NCI-H345 treated with DMSO at 0.1 percent for 48 hours (cell line): ENCODE results near the gene SMIM3.
A peak's percentile ranks its signal among the peaks of the same experiment; 100 is the strongest.

ENCODE experiments used
- DNase-seq: peaks from one replicate; lab custom pipeline; 2025; ENCODE audit not compliant: unreplicated experiment; lab: John Stamatoyannopoulos, UW

The SMIM3 gene

DNA sequence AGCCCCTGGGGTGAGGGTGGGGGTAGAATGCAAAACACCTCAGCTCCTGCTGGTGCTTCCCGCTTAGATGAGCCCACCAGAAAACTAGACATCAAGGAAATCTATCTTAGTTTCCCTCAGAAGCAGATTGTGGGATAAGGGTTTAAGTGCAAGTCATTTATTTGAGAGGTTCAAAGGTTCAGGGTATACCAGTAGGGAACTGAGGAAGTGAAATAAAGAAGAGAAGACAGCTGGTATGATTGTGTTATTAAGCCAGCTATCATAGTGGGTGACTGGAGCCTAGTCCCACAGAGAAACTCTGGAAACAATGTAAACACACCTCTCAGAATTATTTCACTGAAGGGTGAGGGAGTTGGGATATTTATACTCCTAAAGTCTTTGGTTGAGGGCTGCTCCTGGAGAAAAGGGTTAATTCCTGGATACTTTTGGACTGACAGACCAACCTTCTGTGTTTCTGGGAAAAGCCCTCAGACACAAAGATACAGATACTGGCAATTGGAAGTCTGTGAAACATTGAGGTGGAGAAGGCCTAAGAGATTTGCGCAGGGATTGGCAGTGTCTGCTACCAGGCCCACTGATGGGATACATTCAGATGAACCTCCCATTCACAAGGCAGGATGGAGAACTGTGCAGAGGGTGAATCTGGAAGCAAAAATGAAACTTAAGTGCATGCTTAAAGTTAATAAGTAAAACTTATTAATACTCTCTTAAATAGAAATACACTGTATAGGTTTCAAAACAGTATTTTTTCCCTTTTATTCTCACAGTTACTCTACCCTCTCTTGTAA is 13.4 kb upstream of the SMIM3 start:
- no peak for DNase-seq

DNA sequence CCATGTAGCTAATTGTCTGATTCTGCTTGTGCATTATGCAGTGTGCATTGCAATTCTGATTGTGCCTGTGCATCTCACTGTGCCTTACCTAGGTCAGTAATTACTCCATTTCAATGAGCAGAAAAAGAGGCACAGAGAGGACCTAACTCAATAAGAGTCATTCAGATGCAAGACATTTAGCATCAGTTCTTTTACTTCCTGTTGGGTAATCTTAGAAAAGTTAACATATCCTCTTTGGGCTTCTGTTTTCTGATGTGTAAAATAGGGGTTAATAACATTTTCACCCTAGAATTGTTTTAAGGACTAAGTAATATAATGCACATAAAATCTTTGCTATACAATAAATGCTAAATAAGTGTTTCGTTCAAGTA is 12.8 kb upstream of the SMIM3 start:
- DNase-seq: no peak

DNA sequence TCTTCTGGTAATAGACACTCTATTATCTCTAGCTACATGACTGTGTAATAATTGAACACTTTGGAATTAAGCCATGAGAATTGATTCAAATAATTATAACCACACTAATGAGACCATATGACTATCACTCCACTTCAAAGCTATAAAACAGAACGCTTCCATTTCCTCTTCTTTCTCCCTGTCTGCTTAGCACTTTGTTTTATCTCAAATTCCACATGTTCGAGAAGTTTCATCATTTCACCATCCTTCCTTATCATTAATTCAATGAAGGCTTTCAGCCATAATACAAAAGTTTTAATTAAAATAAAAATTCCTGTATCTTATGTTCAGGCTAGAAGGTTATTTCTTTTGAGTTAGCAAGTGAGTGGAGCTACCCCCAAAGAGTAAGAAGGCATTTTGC is 12.3 kb upstream of the SMIM3 start:
- DNase-seq: no peak

DNA sequence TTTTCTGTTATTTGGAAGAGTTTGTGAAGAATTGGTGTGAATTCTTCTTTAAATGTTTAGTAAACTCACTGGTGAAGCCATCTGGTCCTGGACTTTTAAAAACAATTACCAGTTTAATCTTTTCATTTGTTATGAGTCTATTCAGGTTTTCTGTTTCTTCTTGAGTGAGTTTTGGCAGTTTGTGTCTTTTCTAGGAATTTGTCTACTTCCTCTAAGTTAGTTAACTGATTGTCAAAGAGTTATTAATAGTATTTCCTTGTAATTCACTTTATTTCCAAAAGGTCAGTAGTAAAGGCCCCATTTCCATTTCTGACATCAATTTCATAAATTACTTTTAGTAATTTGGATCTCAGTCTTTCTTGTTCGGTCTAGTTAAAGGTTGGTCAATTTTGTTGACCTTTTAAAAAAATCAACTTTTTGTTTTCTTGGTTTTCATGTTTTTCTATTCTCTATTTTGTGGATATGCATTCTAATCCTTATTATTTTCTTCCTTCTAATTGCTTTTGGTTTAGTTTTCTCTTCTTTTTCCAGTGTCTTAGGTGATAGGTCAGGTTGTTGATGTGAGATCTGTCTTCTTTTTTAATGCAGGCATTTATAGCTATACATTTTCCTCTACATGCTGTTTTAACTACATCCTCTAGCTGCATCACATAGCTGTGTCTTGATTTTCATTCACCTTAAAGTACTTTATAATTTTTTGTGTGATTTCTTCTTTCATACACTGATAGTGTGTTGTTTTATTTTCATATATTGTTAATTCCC is 7.3 kb upstream of the SMIM3 start:
- DNase-seq: no peak

DNA sequence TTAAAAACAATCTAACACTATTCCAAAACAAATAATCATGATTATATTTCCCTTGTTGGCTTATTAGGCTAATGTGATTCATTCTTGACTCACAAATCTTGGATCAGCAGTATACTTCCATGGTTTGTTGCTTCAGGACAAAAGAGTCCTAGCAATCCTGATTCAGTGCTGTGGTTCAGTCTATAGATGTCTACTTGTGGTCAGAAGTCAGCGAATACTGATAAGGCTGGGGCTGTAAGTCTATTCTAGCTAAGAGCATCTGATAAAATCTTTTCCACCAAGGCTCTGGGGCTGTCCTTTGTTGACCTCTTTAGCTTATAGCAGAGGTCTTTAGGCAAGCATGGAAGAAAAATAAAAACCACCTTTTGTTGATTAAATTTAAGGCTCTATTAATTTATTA is 4.4 kb upstream of the SMIM3 start:
- DNase-seq: no peak

DNA sequence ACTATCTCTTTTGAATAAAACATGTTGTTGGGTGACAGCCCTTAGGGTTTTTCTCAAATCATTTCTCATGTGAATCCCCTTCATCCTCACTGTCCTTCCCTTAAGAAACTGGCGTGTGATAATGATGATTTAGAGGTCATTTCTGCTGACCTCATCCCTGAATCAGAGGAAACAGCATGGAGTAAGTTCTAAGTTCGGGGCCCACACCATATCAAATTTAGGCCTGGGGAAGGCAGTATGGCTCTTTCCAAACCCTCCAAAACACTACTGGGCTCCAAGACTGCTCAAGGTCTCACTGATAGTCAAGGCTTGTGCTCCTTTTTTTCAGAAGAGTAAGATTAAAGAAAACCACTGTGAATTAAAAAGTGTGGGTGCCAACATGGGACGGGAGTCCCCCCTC is 872 bp upstream of the SMIM3 start:
- DNase-seq: no peak

DNA sequence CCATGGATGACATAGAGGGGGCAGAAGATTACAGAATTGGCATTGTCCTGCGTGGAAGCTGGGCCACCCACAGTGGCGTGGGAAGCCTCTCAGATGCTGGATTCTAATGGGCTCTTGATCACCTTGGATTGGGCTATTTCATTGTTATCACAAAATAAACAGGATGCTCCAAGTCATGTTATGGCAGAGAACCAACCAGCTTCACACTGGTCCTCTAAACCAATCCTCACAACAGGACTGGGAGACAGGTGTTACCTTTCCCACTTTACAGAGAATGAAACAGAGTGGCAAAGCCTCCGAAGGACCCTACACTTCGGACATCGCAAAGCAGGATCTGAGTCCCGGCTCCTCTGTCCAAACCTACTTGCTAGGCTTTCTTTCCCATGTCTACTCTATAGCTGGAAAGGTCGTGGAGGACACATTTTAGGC is 455 bp upstream of the SMIM3 start:
- DNase-seq: no peak

DNA sequence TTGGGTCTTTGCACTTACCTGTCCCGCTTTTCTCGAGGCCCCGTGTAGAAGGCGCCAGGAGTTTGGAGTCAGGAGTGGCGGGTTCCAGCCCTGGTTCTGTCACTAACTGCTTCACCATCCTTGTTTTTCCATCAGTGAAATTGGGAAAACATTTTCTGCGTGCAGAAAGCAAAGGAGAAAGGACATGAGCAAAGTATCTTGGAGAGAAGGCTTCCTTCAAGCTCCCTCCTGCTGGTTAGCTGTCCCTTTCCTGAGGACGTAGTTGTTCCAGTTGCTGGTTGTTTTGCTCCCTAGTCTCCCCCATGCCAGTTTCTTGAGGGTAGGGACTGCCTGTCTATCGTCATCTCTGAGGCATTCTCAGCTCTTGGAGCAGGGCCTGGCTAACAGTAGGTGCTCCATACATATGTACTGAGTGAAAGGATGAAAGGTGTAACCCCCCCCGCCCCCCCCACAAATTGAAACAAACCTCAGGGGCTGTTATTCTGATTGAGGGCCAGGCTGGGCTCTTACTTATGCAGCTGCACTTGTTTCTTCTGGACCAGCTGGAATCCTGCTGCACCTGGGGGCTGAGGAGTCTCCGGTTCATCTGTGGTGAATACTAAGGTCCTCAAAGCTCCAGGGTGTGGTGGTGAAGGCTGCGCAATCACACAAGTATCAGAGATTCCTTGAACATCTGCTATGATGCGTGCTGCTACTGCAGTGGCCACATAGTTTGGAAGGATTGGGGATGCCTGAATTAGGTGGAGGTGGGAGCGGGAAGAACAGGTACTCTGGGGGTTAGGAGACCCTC is 1.0 kb downstream of the SMIM3 start:
- no peak for DNase-seq

DNA sequence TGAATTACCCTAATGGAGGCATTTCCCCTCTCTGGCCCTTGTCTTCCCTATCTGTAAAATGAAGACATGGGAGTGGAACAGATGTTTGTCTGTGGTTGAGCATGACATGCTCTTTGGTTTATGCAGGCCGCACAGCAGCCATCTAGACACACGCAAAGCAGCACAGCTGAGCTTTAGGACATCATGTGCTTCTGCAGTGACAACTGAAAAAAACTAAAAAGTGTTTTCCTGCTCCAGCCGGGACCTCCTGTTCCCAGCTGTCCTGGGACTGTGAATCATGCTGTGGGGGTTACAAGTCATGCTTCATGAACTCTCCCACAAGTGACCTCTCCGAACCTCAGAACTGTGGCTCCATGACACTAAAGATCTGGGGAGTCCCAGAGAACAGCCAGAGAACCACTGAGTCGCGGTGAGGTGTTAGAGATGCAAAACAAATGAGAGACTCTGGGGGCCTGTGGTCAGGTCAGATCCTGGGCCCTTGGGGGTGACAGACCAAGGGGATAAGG is 1.7 kb downstream of the SMIM3 start:
- DNase-seq: no peak

DNA sequence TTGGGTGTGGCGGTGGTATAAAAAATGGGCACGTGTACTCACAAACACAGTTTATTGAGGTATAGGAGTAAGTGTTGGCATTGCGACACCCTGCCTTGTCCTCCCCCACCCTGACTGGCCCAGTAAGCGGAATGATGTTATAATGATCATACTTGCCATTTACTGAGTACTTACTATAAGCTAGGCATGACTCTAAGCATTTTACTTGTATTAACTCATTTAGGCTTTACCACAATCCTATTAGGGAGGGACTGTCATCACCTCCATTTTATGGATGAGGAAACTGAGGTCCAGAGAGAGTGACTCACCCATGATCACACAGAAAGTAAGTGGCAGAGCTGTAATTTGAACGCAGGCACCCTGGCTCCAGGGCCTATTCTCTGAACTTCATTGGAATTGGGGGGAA is 2.3 kb downstream of the SMIM3 start:
- no peak for DNase-seq

DNA sequence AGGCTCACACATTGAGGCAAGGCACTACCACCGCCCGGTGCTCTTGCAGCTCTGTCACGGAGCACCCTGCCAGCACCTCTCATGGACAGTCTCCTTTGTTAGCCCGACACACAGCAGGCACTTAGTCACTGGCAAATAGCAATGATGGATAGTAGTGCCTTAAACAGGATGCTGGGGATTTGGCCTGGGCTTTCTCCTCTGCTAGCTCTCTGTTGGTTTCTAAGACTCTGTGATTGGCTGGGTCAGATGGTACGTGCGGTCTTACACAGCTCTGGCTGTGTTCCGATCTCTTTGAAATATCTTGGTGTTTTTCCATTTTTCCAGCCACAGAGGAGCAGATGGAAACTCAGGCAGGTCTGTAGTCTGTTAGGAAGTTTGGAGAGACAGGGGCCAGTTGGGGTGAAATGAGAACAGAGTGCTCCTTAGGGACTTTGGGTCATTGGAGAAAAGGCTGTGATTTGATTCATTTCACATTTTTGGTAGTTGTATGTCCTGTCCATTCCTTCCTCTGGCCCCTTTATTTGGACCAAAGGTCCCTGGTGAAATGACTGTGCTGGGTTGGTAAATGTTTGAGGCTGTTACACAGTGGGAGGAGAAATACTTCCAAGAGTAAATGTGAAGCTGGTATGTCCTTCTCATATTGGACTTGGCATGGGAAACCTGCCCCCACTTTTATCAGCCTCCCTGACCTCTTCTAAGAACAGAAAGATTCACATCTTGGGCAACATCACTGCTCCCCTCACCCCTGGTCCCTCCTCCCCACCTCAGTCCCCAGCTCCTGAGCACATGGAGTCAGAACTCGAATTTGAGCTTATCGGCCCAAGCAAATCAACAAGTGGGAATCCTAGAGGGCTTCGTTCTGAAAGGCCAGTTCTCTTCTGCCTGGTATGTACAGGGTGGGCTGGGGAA is 3.4 kb downstream of the SMIM3 start:
- no peak for DNase-seq

DNA sequence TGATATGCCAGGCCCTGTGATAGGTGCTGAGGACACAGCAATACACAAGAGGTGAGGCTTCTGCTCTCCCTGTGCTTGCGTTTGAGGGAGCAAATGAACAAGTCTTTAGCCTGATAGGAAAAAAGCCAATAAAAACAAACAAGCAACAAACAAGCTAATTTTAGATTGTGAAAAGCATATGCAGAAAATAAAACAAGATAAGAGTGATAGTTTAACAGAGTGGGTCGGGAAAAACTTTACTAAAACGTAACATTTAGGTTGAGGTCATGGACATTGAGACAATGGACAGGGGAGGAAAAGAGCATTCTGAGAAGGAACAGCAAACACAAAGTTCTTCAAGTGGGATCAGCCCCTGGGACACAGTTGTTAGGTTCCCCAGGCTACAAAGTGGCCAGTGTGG is 4.3 kb downstream of the SMIM3 start:
- no peak for DNase-seq

DNA sequence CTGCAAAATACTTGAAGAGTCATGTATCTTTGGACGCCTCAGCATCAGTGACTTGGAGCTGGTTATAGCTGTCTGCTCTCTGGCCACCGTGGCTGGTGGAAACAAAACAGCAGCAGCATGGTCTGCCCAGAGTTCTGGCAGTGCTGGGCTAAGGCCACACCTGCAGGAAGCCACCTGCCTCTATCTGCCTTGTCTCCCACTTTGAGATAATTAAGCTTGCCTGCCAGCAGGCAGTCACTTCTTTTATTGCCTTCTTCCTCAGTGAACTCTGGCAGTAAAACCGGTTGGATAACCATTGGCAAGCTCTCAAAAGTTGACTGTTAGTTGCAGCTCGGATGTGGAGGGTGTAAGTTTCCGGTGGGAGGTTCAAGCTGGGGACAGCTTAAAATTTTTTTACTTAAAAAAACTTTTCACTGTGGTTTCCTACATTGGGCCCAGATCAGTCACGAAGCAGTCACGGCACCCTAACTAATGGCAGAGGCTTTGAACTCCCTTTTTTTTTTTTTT is 4.9 kb downstream of the SMIM3 start:
- peak; percentile 76 for DNase-seq

DNA sequence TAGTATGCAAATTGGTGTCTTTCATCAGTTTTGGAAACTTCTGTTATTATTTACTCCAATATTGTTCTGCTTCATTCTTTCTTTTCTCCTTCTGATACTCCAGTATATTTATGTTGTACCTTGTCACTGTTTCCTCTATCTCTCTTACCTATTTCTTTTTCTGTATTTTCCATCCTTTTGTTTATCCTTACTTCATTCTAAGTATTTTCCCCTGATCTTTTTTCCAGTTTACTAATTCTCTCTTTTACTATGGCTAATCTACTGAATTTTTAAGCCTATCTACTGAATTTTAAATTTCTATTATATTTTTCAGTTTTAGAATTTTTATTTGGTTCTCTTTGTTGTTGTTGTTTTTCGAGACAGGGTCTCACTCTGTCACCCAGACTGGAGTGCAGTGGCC is 7.4 kb downstream of the SMIM3 start:
- DNase-seq: no peak

DNA sequence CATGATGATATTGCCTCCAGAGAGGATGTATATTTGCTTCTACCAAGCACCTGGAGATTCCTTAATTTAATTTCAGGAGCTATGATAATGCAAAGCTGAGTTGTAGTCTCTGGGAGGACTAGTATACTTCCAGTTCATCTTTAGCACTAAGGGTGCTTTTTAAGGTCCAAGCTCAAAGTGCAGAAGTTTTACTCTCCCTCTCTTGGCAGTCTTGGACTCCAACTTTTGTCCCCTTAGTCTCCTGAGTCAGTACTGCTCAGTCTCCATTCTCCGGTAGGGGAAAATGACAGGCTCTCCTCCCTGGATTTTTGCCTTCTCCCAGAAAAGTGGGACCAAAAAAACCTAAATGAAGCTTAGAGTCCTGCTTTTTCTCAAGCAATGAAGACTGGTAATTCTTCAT is 8.3 kb downstream of the SMIM3 start:
- no peak for DNase-seq

DNA sequence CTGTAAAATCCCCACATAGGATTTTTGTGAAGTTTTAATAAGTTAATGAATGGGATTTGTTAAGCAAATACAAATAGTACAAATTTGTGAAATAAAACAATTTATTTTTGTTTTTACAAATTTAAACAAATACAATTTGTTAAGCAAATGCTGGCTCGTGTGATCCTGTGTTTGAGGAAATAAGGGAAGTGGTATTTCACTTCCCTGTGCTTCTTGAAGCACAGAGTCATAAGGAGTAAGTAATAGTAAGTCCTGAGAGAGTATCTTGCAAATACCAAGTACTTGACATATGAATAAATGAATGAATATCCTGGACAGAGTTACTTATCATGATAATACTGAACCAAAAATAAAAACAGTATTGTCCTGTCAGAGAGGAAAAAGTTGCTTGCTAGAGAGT is 9.1 kb downstream of the SMIM3 start:
- no peak for DNase-seq

DNA sequence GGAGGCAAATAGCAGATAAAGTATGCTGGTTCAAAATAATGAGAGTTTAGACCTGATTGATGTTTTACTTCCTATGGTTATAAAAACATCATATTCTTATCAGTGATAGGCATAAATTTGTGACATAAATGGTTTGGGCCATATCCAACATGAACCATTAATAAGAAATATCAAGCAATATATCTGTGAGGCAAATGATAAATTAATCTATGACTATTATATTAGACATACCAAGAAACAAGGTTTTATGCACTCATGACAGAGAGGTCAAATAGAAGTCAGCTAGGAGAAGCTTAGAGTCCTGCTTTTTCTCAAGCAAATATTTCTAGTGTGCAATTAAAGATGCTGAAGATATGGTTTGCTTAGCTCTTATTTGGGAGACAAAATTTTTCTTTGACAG is 10.4 kb downstream of the SMIM3 start:
- DNase-seq: no peak

DNA sequence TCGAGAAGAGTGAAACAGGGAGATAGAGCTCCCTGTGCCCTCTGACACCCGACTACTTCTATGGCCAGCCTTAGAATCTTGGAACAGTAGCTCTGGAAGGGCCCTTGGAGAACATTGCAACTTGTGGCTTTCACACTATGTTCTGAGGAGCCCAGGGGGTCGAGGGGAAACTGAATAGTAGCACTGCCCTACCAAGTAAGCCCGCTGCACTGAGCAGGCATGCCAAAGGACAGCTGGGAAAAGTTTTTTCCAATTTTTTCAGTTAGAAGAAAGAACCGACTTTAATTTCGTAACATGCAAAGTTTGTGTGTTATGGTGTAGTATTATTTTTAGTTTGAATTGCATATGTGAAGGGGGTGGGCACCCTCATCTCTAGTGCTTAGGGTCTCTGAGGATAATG is 10.9 kb downstream of the SMIM3 start:
- DNase-seq: no peak

DNA sequence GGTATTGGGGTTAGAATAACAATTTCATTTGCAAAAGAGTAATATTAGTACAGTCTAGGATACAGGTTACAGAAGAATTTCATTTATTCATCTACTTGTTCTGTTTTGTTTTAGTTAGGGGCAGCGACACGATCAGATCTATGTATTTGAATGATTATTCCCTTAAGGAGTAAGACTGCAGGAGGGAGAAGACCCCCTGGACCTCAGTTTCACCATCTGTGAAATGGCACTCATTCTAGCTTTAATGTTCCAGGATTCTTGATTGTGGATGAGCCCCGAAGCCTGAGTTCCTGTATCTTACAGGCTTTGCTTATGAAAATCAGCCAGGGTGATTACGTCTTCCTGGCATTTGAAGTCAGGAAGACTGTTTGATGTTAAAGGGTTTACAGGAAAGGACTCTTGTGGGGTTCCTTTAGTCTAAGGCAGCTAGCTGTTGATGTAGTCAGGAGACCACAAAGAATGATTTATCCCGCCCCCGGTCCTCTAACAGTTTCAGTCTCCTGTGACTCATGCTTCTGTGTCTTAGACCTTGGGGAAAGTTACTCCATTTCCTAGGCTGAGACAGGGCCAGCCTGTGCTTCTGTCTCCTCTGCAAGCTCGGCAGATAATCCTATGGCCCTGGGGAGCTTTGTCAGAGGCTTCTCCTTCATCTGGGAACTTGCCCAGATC is 11.5 kb downstream of the SMIM3 start:
- no peak for DNase-seq

DNA sequence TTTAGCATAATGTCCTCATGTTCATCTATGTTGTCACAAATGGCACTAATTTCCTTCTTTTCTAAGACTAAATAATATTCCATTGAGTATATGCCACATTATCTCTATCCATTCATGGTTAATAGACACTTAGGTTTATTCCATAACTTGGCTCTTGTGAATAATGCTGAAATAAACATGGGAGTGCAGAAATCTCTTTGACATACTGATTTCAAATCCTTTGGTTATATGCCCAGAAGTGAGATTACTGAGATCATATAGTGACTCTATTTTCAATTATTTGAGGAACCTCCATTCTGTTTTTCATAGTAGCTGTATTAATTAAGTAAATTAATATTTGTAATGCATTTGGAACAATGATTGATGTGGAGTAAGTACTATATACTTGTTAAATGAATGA is 13.0 kb downstream of the SMIM3 start:
- no peak for DNase-seq
